Kidney tubule cell (primary cell): ENCODE measurements around the gene PTGER4.
A peak's percentile ranks its signal among the peaks of the same experiment; 100 is the strongest.
"Not testable (repeated sequence)": the region's sequence is repeated elsewhere in the genome, so short reads cannot be mapped to it uniquely, and the experiment has no call there.

ENCODE experiments used
- DNase-seq: peaks from one replicate; pipeline ENCODE4 v3.0.0-alpha.2; 2018; ENCODE audit warnings: low spot score

PTGER4 gene

DNA sequence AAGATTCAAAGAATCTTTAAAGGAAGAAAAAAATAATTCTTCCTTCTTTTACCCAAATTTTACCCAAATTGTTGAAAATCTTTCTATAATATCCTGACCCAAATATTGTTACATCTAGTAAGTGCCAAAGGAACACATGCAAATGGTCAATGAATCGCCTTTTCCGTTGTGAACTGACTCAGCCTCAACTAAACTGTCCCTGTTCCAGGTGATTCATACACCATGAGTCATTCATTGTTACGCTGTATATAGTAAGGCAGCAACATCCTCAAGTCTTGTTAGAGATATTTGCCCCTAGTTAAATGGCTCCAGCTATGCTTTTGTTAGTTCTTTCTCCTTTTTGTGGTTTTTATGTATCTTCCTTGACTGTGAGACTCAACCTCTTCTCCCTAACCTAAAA lies 9.7 kb downstream of the PTGER4 start:
- peak; percentile 92 for DNase-seq

DNA sequence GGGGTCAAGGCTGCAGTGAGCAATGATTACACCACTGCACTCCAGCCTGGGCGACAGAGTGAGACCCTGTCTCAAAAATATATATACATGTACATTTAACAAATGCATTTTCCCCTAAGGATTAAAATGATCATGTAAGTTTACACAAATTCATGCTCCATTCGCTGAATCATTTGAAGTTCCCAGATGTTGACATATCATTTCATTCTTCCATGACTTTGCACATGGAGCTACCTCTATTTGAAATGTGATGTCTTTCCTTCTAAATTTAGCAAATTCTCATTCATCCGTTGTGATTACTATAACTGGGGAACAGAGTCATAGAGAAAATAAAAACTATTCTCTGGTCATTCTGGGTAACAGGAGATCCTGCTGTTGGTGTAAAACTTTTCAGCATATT lies 10.6 kb downstream of the PTGER4 start:
- DNase-seq = no peak

DNA sequence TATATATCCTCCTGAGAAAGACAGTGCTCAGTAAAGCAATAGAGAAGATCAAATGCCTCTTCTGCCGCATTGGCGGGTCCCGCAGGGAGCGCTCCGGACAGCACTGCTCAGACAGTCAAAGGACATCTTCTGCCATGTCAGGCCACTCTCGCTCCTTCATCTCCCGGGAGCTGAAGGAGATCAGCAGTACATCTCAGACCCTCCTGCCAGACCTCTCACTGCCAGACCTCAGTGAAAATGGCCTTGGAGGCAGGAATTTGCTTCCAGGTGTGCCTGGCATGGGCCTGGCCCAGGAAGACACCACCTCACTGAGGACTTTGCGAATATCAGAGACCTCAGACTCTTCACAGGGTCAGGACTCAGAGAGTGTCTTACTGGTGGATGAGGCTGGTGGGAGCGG lies 12.2 kb downstream of the PTGER4 start:
- DNase-seq = no peak

DNA sequence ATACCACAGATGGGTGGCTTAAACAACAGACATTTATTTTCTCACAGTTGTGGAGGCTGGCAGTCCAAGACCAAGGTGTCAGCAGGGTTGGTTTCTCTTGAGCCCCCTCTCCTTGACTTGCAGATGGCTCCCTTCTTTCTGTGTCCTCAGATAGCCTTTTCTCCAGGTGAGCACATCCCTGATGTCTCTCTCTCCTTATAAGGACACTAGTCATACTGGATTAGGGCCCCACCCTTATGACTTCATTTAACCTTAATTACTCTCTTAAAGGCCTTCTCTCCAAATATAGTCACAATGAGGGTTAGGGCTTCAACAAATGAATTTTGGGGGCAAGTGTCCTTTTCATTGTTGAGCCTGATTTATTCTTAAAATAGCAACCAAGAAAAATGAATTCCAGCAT lies 14.7 kb downstream of the PTGER4 start:
- no peak for DNase-seq

DNA sequence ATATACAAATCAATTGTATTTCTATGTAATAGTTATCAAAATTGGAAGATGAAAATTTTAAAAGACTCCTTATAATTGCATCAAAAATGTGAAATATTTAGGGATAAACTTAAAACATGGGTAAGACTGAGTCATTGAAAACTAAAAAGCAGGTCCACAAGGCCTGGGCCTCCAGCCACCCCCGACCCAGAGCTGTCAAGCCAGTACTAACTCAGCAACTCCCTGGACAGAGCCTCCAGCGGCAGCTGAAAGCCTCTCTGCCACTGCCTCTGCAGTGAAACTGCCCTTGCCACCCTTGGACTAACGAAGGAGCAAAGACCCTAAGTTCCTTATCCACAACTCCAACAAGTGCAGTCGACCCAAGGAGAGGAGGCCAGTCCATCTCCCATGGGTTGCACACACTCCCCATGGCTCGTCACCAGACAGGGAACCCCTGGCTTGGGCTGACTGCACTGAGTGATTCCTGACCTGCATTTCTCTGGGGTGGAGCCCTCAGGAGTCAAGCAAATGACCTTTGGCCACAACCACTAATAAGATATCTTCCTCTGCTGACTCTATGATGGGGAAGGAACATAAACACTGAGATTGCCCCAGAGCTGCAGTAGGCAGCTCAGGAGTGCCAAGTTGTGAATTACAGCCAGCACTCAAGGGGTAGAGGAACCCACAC lies 20.5 kb downstream of the PTGER4 start:
- no peak for DNase-seq

DNA sequence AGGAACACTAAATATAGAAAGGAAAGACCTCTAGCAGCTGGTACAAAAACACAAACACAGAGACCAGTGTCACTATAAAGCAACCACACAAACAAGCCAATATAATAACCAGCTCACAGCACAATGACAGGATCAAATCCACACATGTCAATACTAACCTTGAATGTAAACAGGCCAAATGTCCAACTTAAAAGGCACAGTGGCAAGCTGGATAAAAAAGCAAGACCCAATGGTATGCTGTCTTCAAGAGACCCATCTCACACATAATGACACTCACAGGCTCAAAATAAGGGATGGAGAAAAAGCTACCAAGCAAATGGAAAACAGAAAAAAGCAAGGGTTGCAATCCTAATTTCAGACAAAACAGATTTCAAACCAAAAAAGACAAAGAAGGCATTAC lies 22.3 kb downstream of the PTGER4 start:
- not testable (repeated sequence) for DNase-seq

DNA sequence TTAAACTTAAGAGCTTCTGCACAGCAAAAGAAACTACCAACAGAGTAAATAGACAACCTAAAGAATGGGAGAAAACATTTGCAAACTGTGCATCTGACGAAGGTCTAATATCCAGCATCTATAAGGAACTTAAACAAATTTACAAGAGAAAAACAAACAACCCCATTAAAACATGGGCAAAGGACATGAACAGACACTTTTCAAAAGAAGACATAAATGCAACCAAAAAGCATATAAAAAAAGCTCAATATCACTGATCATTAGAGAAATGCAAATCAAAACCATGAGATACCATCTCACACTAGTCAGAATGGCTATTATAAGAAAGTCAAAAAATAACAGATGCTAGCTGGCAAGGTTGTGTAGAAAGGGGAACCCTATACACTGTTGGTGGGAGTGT lies 25.8 kb downstream of the PTGER4 start:
- not testable (repeated sequence) for DNase-seq

DNA sequence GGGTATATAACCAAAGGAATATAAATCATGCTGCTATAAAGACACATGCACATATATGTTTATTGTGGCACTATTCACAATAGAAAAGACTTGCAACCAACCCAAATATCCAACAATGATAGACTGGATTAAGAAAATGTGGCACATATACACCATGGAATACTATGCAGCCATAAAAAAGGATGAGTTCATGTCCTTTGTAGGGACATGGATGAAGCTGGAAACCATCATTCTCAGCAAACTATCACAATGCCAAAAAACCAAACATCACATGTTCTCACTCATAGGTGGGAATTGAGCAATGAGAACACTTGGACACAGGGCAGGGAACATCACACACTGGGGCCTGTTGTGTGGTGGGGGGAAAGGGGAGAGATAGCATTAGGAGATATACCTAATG lies 30.9 kb downstream of the PTGER4 start:
- not testable (repeated sequence) for DNase-seq

DNA sequence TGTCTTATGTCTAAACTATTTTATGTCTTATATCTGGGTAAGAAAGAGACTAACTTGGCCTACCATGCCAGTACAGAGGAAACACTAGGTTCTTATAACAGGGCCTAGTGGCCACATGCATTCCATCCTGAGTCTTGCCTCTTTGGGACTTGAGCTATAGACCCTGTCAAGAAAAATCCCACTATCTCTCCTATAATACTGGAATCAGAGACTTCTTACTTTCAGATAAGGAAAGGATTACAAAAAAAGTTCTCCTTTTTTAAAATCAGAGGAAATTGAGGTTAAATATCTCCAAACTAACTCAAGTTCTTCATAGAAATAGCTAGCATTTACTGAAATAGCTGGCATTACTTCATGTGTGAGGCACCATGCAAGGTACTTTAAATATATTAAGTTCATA lies 34.3 kb downstream of the PTGER4 start:
- DNase-seq = no peak

DNA sequence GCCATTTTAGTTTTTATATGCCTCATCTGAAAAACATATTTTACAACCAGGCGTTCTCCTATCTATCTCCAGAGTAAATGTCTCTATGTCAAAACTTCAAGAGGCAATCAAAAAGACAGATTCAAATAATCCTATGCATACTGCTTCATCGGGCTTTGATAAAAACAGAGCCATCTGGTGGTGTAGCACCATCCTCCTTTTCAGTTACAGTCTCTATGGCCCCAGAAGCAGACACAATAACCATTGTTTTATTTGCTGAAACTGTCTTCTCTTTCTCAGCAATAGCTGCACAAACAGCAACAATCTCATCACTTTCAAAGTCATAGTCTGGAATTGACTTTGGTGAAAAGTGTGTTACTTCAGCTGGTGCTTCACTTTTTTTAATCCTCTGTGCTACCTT lies 36.3 kb downstream of the PTGER4 start:
- DNase-seq = no peak

DNA sequence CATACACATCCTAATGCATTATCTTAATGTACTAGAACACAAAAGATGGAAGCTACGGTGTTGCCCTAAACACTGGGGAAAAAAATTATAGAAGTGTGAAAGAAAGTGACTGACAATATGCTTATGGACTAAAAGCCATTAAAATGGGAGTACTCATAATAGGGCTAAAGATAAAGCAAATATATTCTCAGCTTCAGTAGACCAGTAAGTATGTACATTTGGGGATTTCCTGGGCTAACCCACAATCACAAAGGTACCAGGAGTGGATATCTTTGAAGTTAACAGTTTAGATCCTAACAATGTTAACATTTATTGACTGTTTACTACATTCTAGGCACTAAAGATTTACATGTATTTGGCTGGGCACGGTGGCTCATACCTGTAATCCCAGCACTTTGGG lies 36.9 kb downstream of the PTGER4 start:
- DNase-seq = no peak

DNA sequence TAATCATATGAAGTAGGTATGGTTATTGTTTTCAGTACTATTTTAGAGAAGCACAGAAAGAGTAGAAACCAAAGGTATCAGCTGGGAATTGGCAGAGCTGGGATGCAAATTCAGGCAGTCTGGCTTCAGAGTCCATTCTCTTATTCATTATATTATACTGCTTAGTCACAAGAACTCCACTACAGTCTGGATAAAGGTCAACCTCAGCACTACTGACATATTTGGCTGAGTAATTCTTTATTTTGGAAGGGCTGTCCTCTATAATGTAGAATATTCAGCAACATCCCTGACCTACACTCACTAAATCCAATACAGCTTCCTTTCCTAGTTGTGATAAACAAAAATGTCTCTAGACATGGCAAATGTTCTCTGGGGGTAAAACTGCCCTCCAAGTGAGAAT lies 37.6 kb downstream of the PTGER4 start:
- DNase-seq = peak; percentile 29

DNA sequence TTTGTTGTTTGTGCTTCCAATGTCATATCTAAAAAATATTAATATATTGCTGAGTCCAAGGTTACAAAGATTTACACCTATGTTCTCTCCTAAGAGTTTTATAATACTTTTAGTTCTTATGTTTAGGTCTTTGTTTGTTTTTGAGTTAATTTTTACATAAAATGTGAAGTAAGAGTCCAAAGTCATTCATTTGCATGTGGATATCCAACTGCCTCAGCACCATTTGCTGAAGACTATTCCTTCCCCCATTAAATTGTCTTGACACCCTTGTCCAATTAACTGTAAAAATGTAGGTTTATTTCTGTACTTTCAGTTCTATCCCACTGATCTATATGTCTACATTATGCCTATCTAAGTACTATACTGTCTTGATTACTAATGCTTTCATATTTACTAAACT lies 40.4 kb downstream of the PTGER4 start:
- no peak for DNase-seq

DNA sequence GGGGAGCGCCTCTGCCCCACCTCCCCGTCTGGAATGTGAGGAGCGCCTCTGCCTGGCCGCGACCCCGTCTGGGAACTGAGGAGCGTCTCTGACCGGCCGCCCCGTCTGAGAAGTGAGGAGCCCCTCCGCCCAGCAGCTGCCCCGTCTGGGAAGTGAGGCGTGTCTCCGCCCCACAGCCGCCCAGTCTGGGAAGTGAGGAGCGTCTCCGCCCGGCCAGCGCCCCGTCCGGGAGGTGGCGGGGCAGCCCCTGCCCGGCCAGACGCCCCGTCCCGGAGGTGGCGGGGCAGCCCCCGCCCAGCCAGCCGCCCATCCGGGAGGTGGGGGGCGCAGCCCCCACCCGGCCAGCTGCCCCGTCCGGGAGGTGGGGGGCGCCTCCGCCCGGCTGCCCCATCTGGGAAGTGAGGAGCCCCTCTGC lies 42.8 kb downstream of the PTGER4 start:
- not testable (repeated sequence) for DNase-seq

DNA sequence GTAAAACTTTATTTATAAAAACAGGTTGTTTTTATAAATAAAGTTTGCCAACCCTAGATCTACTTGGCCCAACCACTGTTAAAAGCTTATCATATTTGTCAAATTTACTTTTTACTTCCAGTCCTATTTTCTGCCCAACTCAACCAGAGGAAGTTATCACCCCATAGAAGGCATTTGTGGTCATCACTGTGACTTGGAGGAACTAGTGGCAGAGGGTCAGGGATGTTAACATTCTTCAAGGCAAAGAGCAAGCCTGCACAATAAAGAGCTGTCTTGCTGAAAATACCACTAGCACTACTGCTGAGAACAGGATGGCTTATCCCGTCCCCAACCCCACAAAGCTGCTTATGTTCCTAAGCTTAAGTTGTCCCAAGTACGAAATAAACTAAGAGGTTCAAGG lies 53.7 kb downstream of the PTGER4 start:
- no peak for DNase-seq

DNA sequence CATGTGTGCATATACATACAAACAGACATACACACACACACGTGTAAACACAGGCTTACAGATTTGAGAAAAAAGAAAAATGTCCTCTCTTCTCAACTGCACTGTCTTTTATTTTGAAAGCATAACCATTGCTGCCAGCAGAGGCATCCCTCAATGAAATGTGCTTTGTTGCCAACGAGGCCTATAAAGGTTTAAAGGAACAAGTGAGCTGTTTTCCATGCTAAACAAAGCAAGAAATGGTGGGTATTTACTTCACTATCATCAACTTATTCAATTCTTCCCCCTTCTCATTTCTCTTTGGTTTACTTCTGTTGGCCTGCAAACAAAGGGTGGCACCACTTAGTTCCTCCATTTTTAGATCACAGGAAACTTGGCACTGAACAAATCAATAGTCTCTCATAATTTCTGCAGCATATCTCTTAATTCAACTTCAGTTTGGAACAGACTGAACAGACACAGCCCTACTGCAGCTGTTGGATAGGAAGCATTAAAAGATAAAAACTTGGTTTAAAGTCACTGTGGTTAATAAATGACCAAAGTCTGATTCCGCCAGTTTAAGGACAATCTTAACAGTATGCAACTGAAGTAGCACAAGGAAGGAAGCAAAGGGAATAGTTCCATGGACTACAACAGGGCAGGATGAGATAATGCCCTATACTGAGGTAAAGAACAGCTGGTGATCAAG lies 54.3 kb downstream of the PTGER4 start:
- DNase-seq = peak; percentile 34

DNA sequence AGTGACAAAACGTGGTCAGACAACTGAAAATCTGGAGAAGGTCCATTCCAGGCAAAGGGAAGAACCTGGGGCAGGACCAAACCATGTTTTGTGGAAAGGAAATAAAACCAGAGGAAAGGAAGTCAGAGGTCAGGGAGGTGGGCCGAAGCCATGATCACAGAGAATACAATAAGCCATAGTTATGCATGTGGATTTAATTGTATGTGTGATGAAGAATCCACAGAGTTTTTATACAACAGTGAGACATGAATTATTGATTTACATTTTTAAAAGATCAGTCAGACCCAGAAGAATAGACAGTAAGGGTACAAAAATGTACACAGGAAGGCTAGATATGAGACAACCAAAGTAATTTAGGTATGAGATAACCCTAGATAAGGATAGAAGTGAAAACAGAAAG lies 55.3 kb downstream of the PTGER4 start:
- DNase-seq = peak; percentile 21

DNA sequence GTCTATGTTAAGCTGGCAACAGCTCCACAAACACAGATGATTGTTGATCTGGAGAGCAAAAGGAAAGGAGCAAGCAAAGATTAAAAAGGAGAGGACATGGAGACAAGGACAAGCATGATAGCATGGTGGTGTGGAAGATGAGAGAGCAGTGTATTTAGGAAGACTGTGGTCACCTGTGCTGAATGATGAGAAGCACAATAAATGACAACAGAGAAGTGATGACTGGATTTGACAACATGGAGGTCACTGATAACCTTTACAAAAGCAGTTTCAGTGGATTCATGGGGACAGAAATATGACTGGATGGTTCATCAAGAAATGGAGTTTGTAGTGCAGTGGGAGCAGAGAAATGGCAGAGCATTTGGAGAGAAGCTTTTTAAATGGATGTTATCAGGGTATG lies 55.9 kb downstream of the PTGER4 start:
- DNase-seq = no peak

DNA sequence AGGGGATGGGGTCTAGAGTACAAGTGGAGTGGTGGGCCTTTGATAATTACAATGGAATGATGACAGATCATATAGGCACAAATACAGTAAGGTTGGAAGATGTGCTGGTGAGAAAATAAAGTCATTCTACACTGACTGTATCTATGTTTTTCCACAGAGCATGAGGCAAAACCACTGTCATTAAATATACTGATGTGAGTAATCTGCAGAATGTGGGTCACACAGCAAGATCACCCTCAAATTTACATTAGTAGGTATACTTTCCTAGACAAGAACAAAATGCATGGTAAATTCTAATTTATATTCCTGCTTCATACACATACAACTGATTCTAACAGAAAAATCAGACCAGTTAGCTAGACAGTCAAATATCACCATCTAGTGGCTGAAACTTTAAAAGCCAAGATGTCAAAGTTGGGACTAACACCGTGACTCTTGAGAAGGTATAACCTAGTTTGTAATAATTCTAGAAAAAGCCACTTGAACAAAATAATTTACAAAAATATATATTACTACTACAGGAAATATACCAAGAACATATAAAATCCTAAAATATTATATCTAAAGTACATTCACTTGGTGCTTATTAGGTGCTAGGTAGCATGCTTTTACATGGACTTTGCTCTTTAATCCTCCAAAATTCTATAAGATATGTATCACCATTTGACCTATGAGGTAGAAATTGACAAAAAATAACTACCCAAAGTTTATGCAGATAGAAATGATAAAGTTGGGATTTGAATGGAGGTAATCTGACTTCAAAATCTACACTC lies 56.6 kb downstream of the PTGER4 start:
- peak; percentile 62 for DNase-seq

DNA sequence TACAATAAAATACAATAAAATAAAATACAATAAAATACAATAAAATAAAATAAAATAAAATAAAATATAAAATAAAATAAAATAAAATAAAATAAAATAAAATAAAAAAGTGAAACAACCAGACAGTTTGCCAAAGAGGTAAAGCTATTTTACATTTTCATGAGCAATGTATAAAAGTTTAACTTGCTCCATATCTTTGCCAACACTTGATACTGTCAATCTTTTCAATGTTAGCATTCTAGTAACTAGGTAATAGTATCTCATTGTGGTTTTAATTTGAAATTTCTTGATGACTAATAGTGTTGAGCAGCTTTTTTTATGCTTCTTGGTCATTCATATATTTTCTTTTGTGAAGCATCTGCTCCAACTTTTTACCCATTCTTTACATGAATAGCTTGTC lies 58.8 kb downstream of the PTGER4 start:
- DNase-seq = no peak
